Measurements from ENCODE around the gene LHX5. TPM values are rescaled to one million over a fixed set of nuclear protein-coding genes. Genes with fewer than 3 reads are reported as not detected.

The LHX5 gene
- total RNA-seq, 1 experiment from 2014 or later = not detected

DNA sequence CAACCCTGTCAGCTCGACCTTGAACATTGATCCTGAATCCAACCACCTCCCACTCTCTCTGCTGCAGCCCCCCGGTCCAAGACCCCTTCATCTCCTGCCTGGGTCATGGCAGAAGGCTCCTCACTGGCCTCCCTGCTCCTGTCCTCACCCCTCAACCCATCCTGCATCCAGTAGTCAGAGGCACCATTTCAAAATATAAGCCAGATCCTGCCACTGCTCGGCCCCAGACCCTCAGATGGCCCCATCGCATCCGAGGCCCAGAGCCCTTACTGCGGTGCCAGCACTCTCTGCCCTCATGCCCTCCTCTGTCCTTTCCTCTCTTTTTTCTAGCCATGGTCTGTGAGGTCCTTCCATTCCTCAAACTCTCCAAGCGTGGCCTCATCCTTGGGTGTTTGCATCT is 34.3 kb upstream of the LHX5 start:
- CTCF ChIA-PET = no interaction called here

DNA sequence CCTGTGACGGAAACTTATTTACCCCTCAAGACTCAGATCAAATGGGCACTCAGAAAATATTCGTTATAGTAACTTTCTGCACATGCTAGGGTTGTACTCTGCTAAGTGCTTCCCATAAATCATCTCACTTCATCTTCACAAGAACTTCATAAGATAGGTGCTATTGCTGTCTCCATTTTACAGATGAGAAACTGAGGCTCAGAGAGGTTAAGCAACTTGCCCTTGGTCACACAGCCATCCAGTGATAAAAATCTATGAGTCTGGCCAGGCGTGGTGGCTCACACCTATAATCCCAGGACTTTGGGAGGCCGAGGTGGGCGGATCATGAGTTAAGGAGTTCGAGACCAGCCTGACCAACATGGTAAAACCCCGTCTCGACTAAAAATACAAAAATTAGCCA is 33.2 kb upstream of the LHX5 start:
- POLR2A ChIA-PET (ENCODE audit: low non-redundant PET) = no interaction called here
- H3K27me3 ChIP-seq (replicated peaks; ENCODE audit: insufficient read depth, low read depth, low read length, poor library complexity) = peaks cover 58% of the 10 kb centered on the region
- no peaks in the 10 kb centered on the region for H3K36me3 ChIP-seq (ENCODE audit: insufficient read depth, low read length, poor library complexity, severe bottlenecking)
- no peak overlapping the region for H3K27ac ChIP-seq (ENCODE audit: low read depth, low read length, poor library complexity, severe bottlenecking)
- no TSS peak for BruUV-seq (replicated peaks)
- H3K4me3 ChIP-seq (ENCODE audit: low read depth, low read length, poor library complexity, severe bottlenecking) = no peak overlapping the region
- TF ChIP-seq, protein P1, sequence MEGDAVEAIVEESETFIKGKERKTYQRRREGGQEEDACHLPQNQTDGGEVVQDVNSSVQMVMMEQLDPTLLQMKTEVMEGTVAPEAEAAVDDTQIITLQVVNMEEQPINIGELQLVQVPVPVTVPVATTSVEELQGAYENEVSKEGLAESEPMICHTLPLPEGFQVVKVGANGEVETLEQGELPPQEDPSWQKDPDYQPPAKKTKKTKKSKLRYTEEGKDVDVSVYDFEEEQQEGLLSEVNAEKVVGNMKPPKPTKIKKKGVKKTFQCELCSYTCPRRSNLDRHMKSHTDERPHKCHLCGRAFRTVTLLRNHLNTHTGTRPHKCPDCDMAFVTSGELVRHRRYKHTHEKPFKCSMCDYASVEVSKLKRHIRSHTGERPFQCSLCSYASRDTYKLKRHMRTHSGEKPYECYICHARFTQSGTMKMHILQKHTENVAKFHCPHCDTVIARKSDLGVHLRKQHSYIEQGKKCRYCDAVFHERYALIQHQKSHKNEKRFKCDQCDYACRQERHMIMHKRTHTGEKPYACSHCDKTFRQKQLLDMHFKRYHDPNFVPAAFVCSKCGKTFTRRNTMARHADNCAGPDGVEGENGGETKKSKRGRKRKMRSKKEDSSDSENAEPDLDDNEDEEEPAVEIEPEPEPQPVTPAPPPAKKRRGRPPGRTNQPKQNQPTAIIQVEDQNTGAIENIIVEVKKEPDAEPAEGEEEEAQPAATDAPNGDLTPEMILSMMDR (conservative IDR thresholded peaks at IDR 0.05; ENCODE audit: low read depth, low read length) = no peak
- TF ChIP-seq EZH2 (IDR thresholded peaks at IDR 0.05; ENCODE audit: borderline replicate concordance, low read depth, low read length, poor library complexity, severe bottlenecking) = no peak
- no peaks in the 10 kb centered on the region for H3K9me3 ChIP-seq (ENCODE audit: low read depth, low read length, poor library complexity, severe bottlenecking)
- DNase-seq (ENCODE audit: low spot score) = no peak
- H3K4me1 ChIP-seq (ENCODE audit: insufficient read depth, low read length, poor library complexity, severe bottlenecking) = no peaks in the 10 kb centered on the region
- CTCF ChIA-PET = no interaction called here
- intact Hi-C loops (cut with micrococcal nuclease; ENCODE audit: unreplicated experiment) = no loop called here

More for the DNA sequence above, 34.3 kb upstream of the LHX5 start:
- Histone ChIP-seq H3K27me3 (replicated peaks; ENCODE audit: insufficient read depth, low read depth, low read length, poor library complexity) (peaks cover 59% of the 10 kb centered on the region), H3K4me1 (ENCODE audit: insufficient read depth, low read length, poor library complexity, severe bottlenecking) (no peaks in the 10 kb centered on the region), H3K9me3 (ENCODE audit: low read depth, low read length, poor library complexity, severe bottlenecking) (no peaks in the 10 kb centered on the region), H3K4me3 (ENCODE audit: low read depth, low read length, poor library complexity, severe bottlenecking) (no peak overlapping the region), H3K36me3 (ENCODE audit: insufficient read depth, low read length, poor library complexity, severe bottlenecking) (no peaks in the 10 kb centered on the region), H3K27ac (ENCODE audit: low read depth, low read length, poor library complexity, severe bottlenecking) (no peak overlapping the region)
- intact Hi-C loops (cut with micrococcal nuclease; ENCODE audit: unreplicated experiment) = no loop called here
- DNase-seq (ENCODE audit: low spot score) = no peak
- BruUV-seq (replicated peaks) = no TSS peak
- POLR2A ChIA-PET (ENCODE audit: low non-redundant PET) = no interaction called here
- TF ChIP-seq, protein P1 (conservative IDR thresholded peaks at IDR 0.05; ENCODE audit: low read depth, low read length) = no peak
- no peak for TF ChIP-seq EZH2 (IDR thresholded peaks at IDR 0.05; ENCODE audit: borderline replicate concordance, low read depth, low read length, poor library complexity, severe bottlenecking)

DNA sequence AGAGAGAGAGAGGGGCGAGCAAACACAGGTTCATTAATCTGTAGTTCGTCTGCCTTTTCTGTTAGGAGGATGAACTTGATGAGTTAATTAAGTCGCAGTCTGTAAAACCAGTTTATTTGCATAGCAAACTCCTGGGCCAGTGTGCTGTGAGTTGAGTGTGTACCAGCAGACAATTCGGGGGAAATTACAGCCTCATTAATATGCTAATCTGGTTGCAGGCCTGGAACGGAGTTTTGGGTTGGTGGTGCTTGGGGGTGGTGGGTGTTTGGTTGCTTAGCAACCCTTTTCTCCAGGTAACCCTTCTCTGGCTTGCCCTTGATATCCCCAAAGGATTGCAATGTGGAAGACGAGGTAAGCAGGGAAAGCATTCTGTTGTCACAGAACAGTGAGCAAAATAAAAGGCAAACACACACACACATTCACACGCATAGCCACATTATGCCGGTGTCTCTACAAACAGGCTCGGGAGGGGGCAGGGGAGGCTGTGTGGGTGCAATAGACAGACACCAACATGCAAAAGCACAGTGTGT is 29.2 kb upstream of the LHX5 start:
- CTCF ChIA-PET = no interaction called here
- Histone ChIP-seq H3K4me1 (ENCODE audit: insufficient read depth, low read length, poor library complexity, severe bottlenecking) (no peaks in the 10 kb centered on the region), H3K9me3 (ENCODE audit: low read depth, low read length, poor library complexity, severe bottlenecking) (no peaks in the 10 kb centered on the region), H3K36me3 (ENCODE audit: insufficient read depth, low read length, poor library complexity, severe bottlenecking) (no peaks in the 10 kb centered on the region), H3K4me3 (ENCODE audit: low read depth, low read length, poor library complexity, severe bottlenecking) (no peak overlapping the region), H3K27me3 (replicated peaks; ENCODE audit: insufficient read depth, low read depth, low read length, poor library complexity) (peaks cover 34% of the 10 kb centered on the region), H3K27ac (ENCODE audit: low read depth, low read length, poor library complexity, severe bottlenecking) (no peak overlapping the region)
- intact Hi-C loops (cut with micrococcal nuclease; ENCODE audit: unreplicated experiment) = no loop called here
- BruUV-seq (replicated peaks) = no TSS peak
- TF ChIP-seq EZH2 (IDR thresholded peaks at IDR 0.05; ENCODE audit: borderline replicate concordance, low read depth, low read length, poor library complexity, severe bottlenecking) = no peak
- TF ChIP-seq, protein P1 (conservative IDR thresholded peaks at IDR 0.05; ENCODE audit: low read depth, low read length) = no peak
- no peak for DNase-seq (ENCODE audit: low spot score)
- POLR2A ChIA-PET (ENCODE audit: low non-redundant PET) = no interaction called here
